GM12872 (cell line): ENCODE results near the gene BMP2K.

Experiments used
- CTCF ChIP-seq: IDR thresholded peaks from 3 replicates; pipeline ENCODE4 v1.5.1; 2011; ENCODE audit warnings: low read depth, mild to moderate bottlenecking, low read length, moderate library complexity; ENCODE audit not compliant: insufficient read depth

BMP2K gene

DNA sequence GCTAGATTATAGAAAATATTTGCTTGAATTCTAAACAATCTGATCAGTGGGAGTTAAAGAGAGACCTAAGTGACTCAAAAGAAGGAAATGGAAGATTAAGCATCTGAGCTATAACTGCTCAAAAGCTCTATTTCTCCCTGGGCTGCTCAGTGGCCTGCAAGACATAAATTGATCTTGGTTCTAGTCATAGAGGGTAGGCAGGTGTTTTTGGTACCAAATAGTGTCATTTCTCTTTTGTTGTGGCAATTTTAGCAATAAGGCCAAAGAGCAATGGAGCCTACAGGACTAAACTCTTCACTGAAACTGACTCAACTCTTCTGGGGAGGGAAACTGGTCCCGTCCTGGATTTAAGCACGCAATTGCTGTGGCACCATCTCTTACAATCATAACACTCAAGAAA lies 33.9 kb upstream of the BMP2K start:
- TF ChIP-seq CTCF, result no peak

- no peak for TF ChIP-seq CTCF
These were observed 28.7 kb upstream of the BMP2K start for GRCh38 chr4:78747475-78747922.

DNA sequence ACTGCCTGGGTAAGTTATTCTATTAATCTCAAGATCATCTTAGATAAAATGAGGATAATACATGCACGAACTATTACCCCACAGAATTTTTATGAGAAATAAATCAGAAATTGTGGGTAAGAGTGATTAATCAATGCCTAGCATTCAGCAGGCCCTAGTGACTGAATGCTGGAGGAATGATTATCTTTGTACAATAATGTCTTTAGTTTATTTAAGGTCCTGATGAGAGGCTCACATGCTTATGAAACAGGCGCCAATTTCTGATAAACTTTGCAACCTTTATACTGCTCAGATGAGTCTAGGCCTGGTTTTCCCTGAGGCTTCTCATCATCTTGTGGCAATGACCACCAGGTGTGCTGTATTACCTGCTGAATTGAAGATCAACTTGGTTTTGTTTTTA lies 27.8 kb upstream of the BMP2K start:
- TF ChIP-seq CTCF, result no peak

DNA sequence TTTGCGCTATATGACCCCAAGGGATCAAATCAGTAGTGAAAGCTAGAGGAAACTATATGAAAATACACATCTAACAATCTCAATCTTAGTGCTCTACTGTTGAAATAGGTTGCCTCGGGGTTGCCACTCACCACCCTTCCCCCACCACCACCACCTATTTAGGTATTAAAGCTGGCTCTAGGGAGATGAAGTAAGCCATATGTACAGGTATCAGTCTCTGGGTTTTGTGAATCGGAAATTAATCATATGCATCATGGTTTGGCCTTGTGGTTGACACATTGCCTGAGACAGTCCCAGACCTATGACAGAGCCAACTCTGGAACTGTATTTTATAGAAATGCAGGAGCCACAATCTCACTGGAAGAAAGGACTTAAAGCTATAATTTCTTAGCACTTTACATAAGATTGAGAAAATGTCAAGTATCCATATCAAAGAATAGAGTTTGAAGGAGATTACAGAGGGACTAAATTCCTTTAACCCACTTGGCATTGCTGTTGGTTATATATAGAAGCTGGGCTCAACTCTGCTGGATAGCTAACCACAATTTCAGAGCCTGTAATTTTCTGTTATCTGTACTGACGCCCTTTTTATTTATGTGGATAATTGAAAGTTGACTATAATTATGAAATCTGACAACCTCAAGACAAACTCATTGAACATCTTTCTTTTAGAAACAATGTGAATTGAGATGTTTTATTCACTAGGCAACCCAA lies 26.7 kb upstream of the BMP2K start:
- no peak for TF ChIP-seq CTCF

DNA sequence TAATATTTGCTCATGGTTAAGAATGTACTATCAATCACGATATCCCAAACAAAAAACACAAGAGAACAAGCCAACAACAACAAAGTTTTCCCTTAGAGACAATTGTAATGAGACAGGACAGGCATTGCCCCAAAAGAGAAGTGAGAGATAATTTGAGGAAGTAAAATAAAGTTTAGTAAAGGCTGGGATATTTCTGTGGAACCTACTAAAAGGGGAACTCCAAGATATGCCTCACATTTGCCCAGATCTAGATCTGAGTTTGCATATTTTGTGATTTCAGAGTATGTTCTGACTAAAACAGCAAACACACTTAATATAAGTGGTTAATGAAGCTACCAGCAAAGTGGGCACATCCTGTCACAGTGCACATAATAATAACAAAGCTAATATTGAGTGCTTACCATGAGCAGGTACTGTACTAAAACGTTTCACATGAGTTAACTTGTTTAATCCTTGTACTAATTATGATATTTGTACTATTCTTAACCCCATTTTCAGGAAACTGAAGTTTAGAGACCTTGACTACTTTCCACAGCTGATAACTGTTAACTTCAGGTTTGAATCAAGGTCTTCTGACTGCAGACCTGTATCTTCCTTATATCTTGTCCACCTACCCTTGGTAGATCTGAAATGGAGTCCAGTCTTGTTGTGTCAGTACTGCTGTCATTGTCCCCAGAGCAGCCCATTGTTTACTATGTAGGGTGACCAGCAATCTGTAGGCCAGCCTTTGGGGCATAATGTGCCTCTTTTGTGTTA lies 26.0 kb upstream of the BMP2K start:
- no peak for TF ChIP-seq CTCF

DNA sequence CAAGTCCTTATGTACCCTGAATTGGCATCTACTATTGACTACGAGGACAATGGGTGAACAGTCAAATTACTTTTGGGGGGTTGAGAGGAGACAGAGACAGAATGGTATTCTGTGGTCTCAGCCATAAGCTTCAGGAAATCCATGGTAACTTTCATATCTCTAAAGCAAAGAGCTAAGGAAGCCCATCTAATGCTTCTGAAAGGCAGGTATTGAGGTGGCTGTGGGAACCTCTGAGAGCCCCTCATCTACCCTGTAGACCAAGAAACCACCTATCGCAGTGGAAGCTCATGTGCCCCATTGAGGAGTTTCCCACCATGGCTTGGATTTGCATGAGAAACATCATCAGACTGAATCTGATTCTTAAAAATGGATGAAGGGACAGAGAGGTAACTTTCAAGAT lies 23.1 kb upstream of the BMP2K start:
- no peak for TF ChIP-seq CTCF

DNA sequence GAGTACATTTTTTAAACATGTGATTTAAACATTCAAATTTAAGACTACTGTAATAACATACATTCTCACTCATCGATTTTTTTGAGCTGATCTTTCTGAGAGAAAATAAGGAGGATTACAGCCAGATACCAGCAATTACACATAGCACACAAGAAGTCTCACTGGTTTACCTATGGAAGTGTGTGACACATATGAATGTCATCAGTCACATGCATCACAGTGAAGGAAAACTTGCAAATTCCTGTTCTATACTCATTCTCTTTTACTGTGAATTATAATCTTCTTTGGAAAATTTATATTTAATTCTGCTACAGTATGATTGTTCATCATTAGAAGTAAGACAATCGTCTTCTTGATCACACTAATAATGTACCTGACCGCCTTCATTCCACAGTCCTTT lies 21.3 kb upstream of the BMP2K start:
- TF ChIP-seq CTCF, result no peak
